ENCODE measurements around the gene INPP4B.

DNA sequence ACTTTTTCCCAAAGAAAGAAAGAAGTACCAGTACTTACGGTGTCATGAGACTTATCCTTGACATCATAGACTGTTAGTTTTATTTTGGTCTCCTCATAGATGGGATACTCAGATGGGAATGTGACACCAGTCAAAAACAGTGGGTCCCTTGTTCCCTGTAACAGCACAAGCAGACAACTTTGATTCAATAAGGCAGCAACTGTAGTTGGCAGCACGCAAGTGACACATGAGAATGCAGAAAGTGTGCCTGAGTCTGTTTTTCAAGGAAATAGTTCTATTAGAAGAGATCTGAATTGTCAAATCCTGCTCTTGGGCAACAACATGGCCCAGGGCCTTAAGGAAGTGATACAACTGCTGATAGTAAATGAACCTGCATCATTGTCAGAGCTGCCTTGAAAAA is 443.2 kb downstream of the INPP4B start:
- TF ChIP-seq, protein P1, sequence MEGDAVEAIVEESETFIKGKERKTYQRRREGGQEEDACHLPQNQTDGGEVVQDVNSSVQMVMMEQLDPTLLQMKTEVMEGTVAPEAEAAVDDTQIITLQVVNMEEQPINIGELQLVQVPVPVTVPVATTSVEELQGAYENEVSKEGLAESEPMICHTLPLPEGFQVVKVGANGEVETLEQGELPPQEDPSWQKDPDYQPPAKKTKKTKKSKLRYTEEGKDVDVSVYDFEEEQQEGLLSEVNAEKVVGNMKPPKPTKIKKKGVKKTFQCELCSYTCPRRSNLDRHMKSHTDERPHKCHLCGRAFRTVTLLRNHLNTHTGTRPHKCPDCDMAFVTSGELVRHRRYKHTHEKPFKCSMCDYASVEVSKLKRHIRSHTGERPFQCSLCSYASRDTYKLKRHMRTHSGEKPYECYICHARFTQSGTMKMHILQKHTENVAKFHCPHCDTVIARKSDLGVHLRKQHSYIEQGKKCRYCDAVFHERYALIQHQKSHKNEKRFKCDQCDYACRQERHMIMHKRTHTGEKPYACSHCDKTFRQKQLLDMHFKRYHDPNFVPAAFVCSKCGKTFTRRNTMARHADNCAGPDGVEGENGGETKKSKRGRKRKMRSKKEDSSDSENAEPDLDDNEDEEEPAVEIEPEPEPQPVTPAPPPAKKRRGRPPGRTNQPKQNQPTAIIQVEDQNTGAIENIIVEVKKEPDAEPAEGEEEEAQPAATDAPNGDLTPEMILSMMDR (conservative IDR thresholded peaks at IDR 0.05; ENCODE audit: low read length): no peak
- TF ChIP-seq EZH2phosphoT487 (IDR thresholded peaks at IDR 0.05; ENCODE audit: borderline replicate concordance, low read depth, low read length): no peak
